Retinal pigment epithelial cell (primary cell): Measurements from ENCODE around the gene CD33.
"Not testable (repeated sequence)": the region's sequence is repeated elsewhere in the genome, so short reads cannot be mapped to it uniquely, and the experiment has no call there.

ENCODE experiments used
- DNase-seq: peaks from one replicate; pipeline ENCODE4 v3.0.0-alpha.2; 2010; ENCODE audit warnings: low read depth
- H3K4me3 ChIP-seq: 2 replicates; pipeline ENCODE4 v1.5.1; 2011; ENCODE audit warnings: mild to moderate bottlenecking, low read length, control low read depth, moderate library complexity
- TF ChIP-seq, protein P1 (sequence below): conservative IDR thresholded peaks from 2 replicates; pipeline ENCODE4 v1.5.1; 2011; ENCODE audit warnings: low read depth, low read length, control low read depth, inconsistent platforms

CD33 gene

DNA sequence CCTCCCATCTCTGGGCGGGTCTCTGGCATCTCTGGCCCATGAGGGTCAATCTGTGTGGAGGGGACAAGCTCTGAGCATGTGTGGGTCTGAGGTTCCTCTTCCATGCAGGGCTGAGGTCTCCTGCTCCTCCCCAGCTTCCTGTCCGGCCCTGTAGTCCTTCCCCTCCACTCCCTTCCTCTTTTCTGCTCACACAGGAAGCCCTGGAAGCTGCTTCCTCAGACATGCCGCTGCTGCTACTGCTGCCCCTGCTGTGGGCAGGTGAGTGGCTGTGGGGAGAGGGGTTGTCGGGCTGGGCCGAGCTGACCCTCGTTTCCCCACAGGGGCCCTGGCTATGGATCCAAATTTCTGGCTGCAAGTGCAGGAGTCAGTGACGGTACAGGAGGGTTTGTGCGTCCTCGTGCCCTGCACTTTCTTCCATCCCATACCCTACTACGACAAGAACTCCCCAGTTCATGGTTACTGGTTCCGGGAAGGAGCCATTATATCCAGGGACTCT, at the start of gene CD33:
CD33 (plus strand) TSS at position 183 of the 496 bp plus-strand sequence; CDS start at position 222, 39 bp downstream.
- not testable (repeated sequence) for DNase-seq, H3K4me3 ChIP-seq

DNA sequence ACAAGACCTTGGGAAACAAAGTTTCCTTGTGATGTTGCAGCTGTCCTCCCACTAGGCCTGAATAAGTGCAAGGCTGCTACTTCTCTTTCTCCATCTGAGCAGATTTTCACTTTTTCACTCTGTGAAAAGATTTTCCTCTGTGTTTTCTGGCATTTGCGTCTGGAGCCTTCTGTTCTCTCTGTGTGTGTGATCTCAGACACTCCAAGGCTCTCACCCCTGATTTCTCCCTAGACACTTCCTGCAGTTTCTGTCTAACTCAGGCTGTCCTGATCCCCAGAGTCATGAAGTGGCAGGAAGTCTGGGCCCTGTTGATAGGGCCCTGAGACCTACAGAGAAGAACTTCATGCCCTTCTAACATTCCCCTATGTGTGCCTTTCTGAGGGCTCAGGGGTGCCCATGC, 45.6 kb upstream of the CD33 start:
- TF ChIP-seq, protein P1, sequence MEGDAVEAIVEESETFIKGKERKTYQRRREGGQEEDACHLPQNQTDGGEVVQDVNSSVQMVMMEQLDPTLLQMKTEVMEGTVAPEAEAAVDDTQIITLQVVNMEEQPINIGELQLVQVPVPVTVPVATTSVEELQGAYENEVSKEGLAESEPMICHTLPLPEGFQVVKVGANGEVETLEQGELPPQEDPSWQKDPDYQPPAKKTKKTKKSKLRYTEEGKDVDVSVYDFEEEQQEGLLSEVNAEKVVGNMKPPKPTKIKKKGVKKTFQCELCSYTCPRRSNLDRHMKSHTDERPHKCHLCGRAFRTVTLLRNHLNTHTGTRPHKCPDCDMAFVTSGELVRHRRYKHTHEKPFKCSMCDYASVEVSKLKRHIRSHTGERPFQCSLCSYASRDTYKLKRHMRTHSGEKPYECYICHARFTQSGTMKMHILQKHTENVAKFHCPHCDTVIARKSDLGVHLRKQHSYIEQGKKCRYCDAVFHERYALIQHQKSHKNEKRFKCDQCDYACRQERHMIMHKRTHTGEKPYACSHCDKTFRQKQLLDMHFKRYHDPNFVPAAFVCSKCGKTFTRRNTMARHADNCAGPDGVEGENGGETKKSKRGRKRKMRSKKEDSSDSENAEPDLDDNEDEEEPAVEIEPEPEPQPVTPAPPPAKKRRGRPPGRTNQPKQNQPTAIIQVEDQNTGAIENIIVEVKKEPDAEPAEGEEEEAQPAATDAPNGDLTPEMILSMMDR: no peak
- no peak for DNase-seq

DNA sequence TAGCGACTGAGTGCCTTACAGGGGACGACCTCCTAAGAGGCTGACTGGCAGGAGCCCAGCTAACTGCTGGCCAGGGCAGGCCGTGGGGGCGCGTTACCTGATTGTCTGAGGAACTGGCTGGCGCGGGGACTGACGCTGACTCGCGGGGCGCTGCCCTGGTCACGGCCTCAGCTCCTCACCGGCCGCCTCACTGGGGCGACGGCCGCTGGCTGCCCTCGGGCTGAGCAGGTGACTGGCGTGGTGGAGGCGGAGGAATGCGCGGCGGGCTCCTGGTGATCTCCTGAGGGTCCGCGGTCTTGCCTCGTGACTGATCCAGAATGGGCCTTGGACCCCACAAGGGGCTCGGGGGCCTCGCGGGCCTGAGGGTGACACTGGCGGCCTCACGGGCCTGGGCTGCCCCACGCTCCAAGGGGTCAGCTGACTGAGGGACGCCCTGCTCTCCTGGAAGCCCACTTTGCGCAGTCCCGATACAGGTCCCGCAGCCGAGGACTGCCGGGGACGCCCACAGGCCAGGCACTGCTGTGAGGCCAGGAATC, 43.4 kb upstream of the CD33 start:
- DNase-seq: no peak
- TF ChIP-seq, protein P1: no peak
- no peak overlapping the region for H3K4me3 ChIP-seq

More for the DNA sequence above, 45.6 kb upstream of the CD33 start:
- H3K4me3 ChIP-seq: no peak overlapping the region

DNA sequence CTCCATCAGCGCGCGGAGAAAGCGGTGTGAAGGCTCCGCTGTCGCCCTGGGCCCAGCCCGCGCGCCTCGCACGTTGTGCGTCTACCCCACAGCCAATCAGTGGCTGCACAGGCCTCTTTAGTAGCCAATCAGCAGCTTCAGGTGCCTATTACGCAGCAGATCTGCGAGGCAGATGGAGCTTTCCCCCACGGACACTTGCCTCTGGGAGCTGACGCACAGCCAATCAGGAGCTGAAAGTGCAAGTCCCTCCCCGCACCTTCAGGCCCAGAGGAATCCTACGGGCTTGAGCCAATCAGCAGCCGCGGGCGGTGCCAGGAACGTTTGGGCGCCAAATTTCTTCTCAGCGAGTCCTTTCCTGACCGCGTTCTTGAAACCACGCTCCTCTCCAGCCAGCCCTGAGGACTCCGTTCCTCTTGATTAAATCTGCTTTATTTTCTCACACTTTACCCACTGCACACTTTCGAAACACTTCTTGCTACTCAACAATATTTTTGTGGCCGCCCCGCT, 42.9 kb upstream of the CD33 start:
- TF ChIP-seq, protein P1: no peak
- DNase-seq: no peak
- H3K4me3 ChIP-seq: no peak overlapping the region

DNA sequence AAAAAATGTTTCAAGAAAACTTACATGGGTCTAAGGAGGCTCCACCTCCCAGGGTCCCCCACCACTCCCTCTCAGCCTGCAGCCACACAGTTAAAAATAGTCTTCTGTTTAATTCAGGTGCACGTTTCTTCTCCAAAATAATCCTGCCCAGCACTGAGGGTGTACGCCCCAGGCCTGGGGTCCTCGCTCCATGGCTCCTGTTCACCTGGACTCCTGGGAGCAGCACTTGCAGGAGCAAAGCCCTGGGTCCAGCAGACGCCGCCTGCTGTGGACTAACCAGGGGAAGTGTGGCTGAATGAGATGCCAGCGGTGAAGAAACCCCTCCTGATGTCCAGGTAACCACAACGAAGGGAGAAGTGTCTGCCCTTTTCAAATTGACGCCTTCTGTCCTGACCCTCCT, 41.3 kb upstream of the CD33 start:
- TF ChIP-seq, protein P1: no peak
- no peak overlapping the region for H3K4me3 ChIP-seq

DNA sequence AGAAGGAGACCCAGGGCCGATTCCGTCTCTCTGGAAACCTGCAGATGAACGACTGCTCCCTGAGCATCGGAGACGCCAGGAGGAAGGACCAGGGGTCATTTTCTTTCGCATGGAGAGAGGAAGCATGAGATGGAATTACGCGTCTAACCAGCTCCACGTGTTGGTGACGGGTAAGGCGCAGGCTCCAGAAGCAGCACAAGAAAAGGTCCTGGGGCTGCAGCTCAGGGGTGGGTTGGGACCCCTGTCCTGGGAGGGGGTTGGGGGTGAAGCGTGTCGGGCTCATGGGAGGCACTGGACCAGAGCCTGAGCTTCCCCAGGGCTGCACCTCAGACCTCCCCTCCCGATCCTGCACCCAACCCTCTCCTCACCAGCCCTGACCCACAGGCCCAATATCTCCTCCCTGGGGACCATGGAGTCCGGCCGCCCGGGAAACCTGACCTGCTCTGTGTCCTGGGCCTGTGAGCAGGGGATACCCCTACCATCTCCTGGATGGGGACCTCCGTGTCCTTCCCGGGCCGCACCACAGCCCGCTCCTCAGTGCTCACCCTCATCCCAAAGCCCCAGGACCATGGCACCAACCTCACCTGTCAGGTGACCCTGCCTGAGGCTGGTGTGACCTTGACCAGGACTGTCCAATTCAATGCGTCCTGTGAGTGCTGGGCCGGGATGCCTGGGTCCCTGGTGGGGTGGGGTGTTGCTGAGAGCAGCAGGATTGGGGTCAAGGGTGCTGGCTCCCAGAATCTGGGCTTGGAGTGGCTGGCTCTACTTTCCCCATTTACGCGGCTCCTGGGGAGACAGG, 39.6 kb upstream of the CD33 start:
- DNase-seq: no peak
- no peak overlapping the region for H3K4me3 ChIP-seq
- TF ChIP-seq, protein P1: no peak

More for the DNA sequence above, 41.3 kb upstream of the CD33 start:
- no peak for DNase-seq

DNA sequence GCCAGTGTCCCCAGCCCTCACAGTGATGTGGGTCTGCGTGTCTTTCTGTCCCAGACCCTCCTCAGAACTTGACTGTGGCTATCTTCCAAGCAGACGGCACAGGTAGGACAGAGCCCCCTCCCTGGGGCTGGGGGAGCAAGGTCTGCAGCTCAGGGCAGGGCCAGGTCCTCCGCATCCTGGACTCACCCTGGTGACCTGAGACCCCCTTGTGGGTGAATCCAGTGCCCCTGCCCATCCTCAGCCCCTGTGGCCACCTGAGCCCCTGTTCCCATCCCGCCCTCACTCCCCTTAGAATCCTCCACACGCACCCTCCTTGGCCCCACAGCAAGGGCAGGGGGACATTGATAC, 39.0 kb upstream of the CD33 start:
- H3K4me3 ChIP-seq: no peak overlapping the region
- TF ChIP-seq, protein P1: no peak
- DNase-seq: no peak
